NCI-H187 treated with DMSO at 0.1 percent for 48 hours (cell line): ENCODE measurements around the gene TC2N.
"Not testable (repeated sequence)": the region's sequence is repeated elsewhere in the genome, so short reads cannot be mapped to it uniquely, and the experiment has no call there.

ENCODE experiments used
- DNase-seq: peaks from one replicate; lab custom pipeline; 2025; lab: John Stamatoyannopoulos, UW

Gene TC2N

DNA sequence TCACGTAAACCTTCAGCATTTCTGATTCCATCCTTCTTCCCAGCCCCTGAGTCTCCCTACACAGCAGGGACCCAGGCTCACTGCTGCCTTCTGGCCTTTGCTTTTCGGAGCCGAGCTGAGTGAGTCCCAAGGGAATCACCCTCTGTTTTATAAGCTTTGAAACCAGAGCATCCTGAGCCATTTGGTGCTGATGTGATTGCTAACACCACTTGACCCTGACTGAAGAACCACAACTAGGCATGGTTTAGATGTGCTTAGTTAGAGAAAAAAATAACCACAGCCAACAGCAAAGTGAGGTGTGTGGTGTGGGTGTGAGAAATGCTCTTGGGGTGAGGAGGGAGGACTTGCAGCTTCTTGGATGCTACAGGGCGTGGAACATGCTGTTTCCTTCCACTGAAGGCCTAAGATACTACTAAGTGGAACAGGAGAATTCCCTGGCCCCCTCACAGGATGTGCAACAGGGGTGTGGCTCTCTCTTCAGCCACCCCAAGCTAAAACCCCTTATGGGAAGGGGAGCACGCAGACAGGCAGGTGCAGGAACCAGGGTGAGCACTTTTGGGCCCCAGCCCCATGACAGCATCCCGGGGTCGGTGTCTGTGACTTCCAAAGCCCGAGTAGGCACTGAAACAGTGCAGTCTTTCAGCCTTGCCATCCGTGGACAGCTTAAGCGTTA, at the start of gene TC2N:
TSS of gene TC2N (minus strand) at position 221 of the 673 bp plus-strand sequence. CDS start 53,767 bp downstream, outside the sequence.
- DNase-seq: no peak

DNA sequence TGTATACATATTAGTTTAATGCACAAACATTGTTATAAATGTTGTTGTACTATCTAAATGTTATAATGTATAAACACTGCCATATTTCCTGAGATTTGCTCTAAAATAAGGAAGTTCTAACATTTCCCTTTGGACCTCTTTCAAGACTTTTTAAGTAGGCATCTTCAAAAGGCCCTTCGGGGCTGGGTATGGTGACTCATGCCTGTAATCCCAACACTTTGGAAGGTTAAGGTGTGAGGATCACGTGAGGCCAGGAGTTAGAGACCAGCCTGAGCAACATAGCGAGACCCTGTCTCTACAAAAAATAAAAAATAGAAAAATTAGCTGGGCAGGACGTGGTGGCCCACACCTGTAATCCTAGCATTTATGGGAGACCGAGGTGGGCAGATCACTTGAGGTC, 44.7 kb upstream of the TC2N start:
- no peak for DNase-seq

DNA sequence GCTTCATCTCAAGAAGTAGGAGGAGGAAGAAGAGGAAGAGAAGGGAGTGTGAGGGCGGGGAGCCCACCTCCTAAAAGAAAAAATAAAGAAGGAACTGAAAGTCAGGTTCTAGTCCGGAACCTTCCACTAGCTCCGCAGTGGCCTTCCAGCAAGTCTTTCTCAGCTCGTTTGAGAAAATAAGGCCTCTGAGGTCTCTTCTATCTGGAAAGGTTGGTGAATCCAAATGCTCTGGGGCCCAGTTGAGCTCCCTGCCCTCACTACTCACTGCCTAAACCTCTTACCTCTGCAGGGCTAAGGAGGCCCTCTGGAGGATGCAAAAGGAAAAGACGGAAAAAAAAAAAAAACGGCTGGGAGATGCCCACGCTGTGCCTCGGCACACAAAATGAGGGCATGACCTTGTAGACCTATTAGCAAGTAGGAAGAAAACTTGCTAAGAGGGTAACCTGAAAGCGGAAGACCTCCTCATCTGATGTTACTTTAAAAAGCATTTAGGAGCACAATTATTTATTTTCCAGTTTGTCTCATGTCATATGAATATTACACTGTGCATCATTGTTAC, 44.2 kb upstream of the TC2N start:
- DNase-seq: no peak

DNA sequence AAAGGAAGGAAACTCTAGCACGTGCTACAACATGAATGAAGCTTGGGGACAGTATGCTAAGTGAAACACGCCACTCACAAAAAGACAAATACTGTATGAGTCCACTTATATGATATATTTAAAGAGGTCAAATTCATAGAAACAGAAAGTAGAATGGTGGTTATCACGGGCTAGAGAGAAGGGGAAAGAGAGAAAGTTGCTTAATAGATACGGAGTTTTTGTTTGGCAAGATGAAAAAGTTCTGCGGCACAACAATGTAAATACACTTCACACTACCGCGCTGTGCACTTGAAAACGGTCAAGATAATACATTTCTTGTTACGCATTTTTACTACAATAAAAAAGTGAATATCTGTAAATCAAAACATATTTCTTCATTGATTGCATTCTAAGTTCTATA, 42.9 kb upstream of the TC2N start:
- no peak for DNase-seq

DNA sequence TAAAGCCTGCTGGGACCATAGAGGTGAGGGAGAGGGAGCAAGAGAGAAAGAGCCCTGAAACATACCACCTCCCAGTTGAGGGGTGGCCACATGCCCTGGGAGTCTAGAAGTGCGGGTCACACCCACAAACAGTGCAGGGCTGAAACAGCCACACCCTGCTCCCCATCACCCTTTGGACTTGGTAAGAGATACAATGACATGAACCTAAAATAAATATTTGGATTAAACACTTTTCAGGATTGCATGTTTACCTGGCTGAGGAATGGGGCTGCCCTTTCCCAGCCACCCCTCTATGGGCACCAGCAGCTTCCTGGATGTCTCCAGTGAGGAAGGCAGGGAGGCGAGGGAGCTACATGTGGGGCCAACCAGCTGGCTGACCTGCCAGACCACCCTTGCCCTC, 39.0 kb upstream of the TC2N start:
- no peak for DNase-seq

DNA sequence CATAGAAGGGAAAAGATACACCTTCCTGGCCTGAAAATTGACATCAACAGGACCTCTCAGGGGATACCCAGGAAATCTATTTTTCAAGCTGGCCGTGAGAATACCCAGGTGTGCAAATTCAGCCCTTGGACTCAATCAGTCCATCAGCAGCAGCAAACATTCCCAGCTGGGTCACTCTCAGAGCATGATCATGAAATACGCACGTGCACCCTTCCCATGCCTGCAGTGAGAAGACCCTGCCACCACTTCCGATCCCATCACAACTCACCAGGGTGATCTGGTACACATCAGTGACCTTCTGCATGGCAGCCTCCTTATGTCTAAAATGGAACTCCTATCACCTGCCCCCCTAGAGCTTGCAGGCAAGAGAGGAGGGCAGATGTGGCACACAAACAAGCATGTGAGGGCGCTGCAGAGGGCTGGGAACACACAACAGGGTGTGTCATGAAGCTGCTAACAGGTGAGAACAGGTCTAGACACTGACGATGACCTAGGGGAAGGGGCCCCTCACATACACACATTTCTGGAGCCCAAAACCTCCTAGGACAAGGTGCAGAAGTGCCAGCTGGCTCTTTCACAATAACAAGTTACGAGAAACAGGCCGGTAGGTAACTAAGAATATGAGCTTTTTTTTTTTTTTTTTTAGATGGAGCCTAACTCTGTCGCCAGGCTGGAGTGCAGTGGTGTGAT, 37.8 kb upstream of the TC2N start:
- no peak for DNase-seq

DNA sequence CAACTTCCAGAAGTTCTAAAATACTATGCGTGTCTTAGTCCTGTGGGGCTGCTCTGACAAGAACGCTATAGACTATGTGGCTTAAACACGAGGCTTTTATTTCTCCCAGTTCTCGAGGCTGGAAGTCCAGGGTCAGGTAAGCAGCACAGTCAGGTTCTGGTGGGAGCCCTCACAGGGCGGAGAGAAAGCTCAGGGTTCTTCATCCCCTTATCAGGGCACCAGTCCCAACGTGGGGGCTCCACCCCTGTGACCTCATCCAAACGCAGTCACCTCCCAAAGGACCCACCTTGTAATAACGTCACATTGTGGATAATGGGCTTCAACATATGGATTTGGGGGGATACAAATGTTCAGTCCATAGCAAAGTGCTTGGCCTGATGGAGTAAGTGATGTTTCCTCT, 37.1 kb upstream of the TC2N start:
- no peak for DNase-seq

DNA sequence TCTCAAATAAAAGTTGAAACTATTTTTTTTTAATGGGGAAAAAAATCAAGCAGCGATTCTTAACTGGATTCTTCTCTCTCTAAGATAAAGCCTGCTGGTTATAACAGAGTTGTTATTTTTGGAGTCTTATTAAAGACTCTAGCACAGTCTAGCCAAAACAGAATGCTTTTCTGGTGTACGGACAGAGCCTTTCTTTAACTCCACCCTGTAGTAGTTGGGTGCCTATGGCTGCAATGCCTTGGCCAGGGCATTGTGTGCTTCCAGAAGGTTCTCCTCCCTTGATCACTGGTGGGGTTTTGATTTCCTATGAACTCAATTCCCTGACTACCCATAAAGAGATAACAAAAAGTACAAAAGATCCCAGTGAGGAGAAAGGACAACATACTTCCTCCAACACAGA, 35.7 kb upstream of the TC2N start:
- DNase-seq: no peak

DNA sequence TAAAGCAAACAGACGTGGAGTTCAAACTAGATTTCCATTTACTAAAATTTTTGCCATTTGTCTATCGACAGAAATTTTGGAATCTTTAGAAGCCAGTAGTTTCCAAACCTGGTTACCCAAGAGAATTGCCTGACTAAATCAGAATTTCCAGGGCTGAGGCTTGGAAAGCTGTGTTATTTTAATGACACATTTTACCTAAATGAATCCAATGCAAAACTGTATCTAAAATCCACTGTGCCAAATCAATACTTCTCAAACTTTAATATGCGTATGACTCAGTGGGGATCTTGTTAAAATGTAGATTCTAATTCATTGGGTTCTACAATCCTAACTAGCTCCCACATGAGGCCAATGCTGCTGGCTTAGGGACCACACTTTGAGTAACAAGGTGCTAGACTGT, 35.0 kb upstream of the TC2N start:
- no peak for DNase-seq

DNA sequence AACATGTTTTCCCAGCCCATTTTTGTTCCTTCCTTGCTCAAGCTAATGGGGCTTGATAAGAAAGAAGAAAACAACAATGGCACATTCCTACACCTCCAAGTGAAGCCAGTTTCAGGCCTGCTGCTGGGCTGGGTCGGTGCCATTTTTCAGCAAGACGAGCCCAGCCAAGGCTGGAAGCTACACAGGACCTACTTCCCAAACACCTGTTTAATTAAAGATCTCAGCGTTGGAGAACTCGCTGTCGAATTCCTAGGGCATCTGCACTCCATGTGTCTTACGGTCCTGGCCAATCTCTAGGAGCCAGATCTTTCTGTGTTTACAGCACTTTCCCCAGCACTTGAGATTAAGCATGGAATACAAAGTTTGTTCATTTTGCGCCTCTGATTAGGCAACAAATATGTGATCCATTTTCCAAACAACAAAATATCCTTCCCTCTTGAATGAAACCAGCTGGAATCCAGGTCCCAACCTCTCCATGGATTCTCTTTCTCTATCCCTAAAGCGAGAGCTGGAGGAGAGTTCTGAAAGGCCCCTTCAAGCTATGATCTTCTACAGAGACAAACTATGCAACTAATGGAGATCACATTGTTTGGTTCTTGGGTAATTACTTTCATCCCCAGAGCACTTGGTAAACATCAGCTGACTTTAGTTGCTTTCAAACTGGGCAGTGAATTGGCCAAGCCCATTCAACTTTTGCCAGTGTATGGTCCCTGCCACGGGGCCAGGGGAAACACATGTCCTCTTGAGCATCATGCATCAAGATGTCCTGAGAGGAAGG, 34.3 kb upstream of the TC2N start:
- no peak for DNase-seq

DNA sequence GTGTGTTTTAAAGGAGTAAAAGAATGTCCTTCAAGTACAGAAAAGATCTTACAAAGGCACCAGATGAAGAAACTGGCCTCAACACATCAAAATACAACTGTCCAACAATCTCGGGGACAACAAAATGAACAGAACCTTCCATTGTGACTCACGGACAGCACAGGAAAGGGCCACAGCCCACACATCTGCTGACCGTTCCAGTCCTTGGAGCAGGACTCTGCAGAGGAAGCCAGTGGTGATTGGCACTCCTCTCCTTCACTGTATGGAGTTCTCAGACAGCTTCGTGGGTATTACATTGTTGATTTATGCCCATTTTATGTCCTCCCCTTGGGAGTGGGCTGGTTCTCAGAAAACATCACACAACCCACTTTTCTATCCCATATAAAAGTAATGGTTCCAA, 32.5 kb upstream of the TC2N start:
- DNase-seq: no peak

DNA sequence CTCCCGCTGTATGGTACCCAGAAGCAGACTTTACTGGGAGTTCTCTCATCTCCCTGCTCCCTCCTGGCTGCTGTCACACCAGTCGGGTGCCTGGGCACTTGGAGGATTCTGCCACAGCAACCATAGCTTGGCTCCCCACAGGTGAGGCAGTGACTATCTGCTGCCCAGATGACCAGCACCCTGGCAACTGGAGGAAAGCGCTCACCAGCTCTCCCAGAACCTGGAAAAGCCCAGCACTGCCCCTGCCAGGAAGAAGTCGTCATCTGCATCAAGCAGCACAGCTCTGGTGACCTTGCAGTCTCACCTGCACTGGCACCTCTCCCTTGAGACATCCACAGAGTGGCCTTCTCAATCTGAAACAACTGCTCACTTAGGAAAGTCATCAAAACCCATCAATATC, 31.9 kb upstream of the TC2N start:
- DNase-seq: no peak

DNA sequence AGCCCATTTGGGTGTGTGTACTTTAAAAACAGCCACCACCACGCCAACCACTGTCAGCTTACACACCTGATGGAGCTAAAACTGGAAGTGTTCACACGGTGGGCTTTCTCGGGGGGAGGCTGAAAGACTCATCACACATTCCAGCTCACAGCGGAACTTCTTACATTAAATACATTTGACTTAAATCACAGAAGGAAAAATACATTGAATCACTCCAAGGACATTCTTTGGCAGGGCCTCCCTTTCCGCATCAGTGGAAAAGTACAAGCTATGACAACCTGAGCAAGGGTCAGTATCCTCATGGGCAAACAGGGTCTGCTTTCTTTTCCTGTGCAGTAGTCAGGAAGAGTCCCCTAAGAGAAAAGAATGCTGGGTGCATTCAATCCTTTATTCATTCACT, 31.0 kb upstream of the TC2N start:
- DNase-seq: no peak

DNA sequence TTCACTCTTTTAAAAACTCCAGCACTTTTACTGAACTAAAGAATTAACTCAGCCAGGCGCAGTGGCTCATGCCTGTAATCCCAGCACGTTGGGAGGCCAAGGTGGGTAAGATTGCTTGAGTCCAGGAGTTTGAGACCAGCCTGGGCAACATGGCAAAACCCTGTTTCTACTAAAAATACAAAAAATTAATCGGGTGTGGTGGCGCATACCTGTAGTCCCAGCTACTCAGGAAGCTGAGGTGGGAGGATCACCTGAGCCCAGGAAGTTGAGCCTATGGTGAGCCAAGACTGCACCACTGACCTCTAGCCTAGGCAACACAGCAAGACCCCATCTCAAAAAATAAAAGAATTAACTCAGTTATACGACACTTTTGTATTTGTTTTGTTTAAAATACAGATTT, 30.4 kb upstream of the TC2N start:
- DNase-seq: not testable (repeated sequence)

DNA sequence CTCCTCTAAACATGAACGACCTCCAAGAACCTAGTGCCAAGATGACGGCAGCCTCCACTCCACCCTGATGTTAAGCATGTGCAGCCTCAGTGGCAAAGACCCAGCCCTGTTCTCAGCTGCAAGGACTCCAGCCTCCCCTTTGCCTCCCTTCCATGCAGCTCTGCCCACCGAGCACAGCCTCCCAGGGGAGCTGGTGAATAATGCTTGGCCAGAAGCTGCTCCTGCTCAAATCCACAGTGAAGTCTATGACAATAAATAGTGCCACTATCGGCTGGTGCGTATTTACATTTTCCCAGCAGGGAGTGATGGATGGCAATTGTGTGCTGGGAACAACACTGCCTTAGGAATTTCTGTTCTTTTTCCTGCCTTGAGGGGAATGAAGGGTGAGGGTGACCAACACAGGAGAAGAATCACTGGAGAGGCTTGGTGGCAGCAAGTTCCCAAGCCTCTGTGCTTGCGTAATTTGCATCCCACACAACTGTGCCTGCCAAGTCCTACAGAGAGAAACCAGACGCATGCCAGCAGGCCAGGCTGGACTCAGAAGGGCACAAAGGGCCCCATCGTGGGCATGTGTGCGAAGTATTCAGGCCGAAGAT, 29.9 kb upstream of the TC2N start:
- no peak for DNase-seq

DNA sequence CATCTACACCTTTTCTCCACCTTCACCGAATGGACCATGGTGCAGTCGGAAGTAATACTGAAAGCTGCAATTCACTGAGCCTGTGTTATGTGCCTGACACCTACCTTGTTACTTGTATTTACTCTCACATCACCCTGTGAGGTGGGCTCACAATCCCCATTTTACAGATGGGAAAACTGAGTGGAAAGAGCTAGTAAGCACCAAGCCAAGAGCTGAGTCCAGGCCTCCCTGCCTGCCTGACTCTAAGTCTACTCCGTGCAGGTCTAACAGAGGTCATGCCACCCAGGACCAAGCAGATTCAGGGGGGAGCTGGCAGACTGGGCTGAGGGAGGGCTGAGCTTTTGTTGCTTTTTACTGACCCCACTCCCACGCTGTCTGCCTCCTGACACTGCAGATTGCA, 29.1 kb upstream of the TC2N start:
- DNase-seq: no peak

DNA sequence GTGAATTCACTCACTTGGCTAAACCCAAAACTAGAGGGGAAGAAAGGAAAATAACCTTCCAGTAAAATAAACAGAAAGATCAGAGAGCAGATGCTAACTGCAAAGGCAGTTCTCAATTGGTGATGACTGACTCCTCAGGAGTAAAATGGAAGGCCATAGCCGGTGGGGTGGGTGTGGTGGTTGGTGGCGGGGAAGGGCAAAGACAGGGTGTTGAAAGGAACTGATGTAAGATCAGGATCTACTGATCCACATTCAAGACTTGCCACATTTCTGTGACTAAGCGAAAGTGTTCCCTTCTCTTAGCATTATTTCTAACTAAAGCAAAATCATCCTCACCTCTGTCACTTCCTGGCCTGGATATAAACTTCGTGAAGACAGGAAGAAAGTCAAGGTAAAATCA, 26.3 kb upstream of the TC2N start:
- DNase-seq: no peak

DNA sequence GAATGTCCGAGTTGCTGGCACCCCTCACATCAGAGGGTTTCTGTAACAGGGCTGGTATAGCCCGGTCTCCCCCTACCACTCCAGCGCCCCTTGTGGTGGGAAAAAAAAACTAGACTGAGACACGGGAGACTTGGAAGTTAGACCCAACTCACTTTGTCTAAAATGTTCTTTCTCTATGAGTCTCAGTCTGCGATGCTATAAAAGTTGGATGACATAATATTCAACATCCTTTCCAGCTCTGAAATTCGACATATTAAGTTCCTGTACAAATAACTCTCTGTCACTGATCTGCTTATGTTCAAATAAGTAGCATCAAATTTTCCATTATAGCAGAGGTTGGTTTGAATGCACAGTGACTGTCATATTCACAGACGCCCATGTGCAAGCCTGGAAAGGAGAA, 25.7 kb upstream of the TC2N start:
- DNase-seq: no peak

DNA sequence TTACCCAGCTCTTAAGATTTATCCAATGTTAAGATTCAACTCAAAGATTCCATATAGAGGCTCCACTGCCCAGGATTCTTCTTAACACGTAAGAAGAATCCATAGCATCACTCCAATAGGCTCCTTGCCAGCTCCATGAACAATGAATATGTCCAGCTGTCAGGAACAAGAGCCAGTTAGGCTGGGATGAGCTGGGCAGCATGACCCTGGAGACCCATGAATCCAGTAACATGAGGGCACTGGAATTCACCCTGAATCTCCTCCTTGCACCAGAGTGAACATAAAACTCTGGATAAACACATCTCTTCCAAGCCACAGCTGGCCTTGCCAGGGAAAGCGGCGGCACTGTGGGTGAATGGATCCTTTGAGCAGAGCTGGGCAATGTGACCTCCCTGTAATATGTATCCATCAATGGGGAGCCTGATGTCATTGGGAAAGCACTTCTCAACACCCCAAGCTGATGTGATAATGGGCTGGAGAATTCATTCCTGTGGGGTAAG, 24.4 kb upstream of the TC2N start:
- no peak for DNase-seq

DNA sequence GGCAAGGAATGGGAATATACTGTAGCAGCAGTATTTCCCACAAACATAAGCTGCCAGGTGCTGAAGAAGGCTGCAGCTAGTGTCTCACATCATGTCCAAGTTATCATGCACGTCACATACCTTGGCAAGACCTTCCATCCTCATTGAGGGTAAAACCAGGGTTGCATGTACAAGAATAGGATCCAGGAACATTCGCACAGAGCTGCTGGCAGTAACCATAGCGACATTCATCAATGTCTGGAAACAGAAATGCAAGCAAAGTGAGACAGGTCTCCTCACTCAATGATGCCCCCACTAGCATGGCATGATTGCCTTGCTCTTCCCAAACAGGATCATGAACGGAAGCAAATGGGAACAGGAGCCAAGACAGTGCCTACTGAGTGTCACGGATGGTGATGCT, 23.8 kb upstream of the TC2N start:
- no peak for DNase-seq

DNA sequence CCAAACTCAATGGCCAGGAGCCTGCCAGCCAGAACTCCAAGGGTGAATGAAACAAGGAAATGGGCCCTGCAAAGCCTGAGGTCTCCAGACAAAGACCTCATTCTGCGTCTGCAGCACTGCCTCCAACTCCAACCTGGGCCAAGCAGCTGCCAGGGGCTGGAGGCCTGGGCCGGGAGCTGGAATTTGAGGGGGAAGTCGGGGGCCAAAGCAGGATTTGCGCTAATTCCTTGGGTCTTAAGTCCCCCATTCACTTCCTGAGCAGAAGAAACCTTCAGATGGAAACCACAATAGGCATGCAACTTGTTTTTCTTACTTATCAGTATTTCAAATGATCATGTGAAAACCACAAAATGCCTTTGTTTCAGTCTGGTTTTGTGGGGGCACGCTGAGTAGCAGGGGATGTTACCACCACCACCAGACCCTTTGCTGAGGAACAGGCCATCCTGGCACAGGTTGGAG, 23.0 kb upstream of the TC2N start:
- DNase-seq: no peak
